Dermis blood vessel endothelial cell (primary cell): ENCODE measurements around the gene EDEM1. TPM values are rescaled to one million over a fixed set of nuclear protein-coding genes. Genes with fewer than 3 reads are reported as not detected.
"Not testable (repeated sequence)": the region's sequence is repeated elsewhere in the genome, so short reads cannot be mapped to it uniquely, and the experiment has no call there.

Experiments used
- DNase-seq: peaks from one replicate; pipeline ENCODE4 v3.0.0; 2010
- total RNA-seq: library from RNA; depleted of rRNA; stranded (reverse); fragments of >200 nt; gene quantifications from 2 replicates; pipeline ENCODE4 v1.2.3, GENCODE V29; 2014

Gene EDEM1
- 18.0 and 22.9 TPM in 2 replicates for total RNA-seq

GRCh38 chr3:5187156-5187919 lies at the start of gene EDEM1:
EDEM1 (plus strand) TSS chr3:5187707; CDS start chr3:5187806, 99 bp downstream.
- peak; percentile 97 for DNase-seq

- DNase-seq, result no peak
These were observed 49.1 kb upstream of the EDEM1 start for GRCh38 chr3:5138214-5138981.

GRCh38 chr3:5140230-5140621 lies 47.3 kb upstream of the EDEM1 start:
- DNase-seq, result no peak

- no peak for DNase-seq
These were observed 46.7 kb upstream of the EDEM1 start for GRCh38 chr3:5140839-5141238.

- DNase-seq, result no peak
These were observed 45.7 kb upstream of the EDEM1 start for GRCh38 chr3:5141760-5142159.

GRCh38 chr3:5143464-5143863 lies 44.0 kb upstream of the EDEM1 start:
- DNase-seq, result no peak

- no peak for DNase-seq
These were observed 43.1 kb upstream of the EDEM1 start for GRCh38 chr3:5144316-5144994.

- no peak for DNase-seq
These were observed 42.4 kb upstream of the EDEM1 start for GRCh38 chr3:5145120-5145519.

GRCh38 chr3:5147152-5147551 lies 40.4 kb upstream of the EDEM1 start:
- not testable (repeated sequence) for DNase-seq

- DNase-seq, result no peak
These were observed 38.1 kb upstream of the EDEM1 start for GRCh38 chr3:5149306-5149880.

GRCh38 chr3:5151586-5151985 lies 35.9 kb upstream of the EDEM1 start:
- no peak for DNase-seq

- no peak for DNase-seq
These were observed 34.4 kb upstream of the EDEM1 start for GRCh38 chr3:5153074-5153473.

- DNase-seq, result no peak
These were observed 32.3 kb upstream of the EDEM1 start for GRCh38 chr3:5155241-5155640.

GRCh38 chr3:5160321-5160720 lies 27.2 kb upstream of the EDEM1 start:
- no peak for DNase-seq

GRCh38 chr3:5160940-5161858 lies 26.3 kb upstream of the EDEM1 start:
- DNase-seq, result no peak

GRCh38 chr3:5162102-5162501 lies 25.4 kb upstream of the EDEM1 start:
- DNase-seq, result no peak

GRCh38 chr3:5165698-5166097 lies 21.8 kb upstream of the EDEM1 start:
- DNase-seq, result no peak

GRCh38 chr3:5166846-5167245 lies 20.7 kb upstream of the EDEM1 start:
- DNase-seq, result no peak

- DNase-seq, result no peak
These were observed 19.4 kb upstream of the EDEM1 start for GRCh38 chr3:5168110-5168509.

GRCh38 chr3:5169807-5170206 lies 17.7 kb upstream of the EDEM1 start:
- DNase-seq, result no peak

GRCh38 chr3:5170975-5171374 lies 16.5 kb upstream of the EDEM1 start:
- DNase-seq, result no peak

GRCh38 chr3:5172018-5172417 lies 15.5 kb upstream of the EDEM1 start:
- no peak for DNase-seq
